K562 (cell line): ENCODE results near the gene NT5C2. TPM values are rescaled to one million over a fixed set of nuclear protein-coding genes. Genes with fewer than 3 reads are reported as not detected.
A peak's percentile ranks its signal among the peaks of the same experiment; 100 is the strongest.

ENCODE experiments used
- CBFA2T3 ChIP-seq: fragments of 450-650 bp; IDR thresholded peaks from 2 replicates; pipeline ENCODE4 v1.6.1; 2017
- CREB1 ChIP-seq, 2 experiments: sonication (generic) in 1 of 2; formaldehyde crosslinking in 1 of 2; IDR thresholded peaks; 2 replicates each; pipeline versions ENCODE4 v1.6.1 to v1.8.0; 2012 to 2022; ENCODE audit warnings: inconsistent platforms in 1 of 2, mild to moderate bottlenecking in 1 of 2, missing genetic modification reagents in 1 of 2, moderate library complexity in 1 of 2
- HOXB6 ChIP-seq: fragments of 250-450 bp; sonication (Bioruptor Pico); IDR thresholded peaks from 2 replicates; pipeline ENCODE4 v1.5.1; 2022; ENCODE audit warnings: mild to moderate bottlenecking, borderline replicate concordance
- KLF16 ChIP-seq: IDR thresholded peaks from 2 replicates; pipeline ENCODE4 v1.6.1; 2016; ENCODE audit warnings: antibody characterized with exemption
- LCOR ChIP-seq: sonication (generic); formaldehyde crosslinking; IDR thresholded peaks from 2 replicates; pipeline ENCODE4 v1.8.0; 2022; ENCODE audit warnings: mild to moderate bottlenecking, missing genetic modification reagents
- MCM5 ChIP-seq: fragments of 450-650 bp; IDR thresholded peaks from 2 replicates; pipeline ENCODE4 v1.6.1; 2016; ENCODE audit warnings: low read depth
- MED1 ChIP-seq: sonication (generic); formaldehyde crosslinking; IDR thresholded peaks from 2 replicates; pipeline ENCODE4 v1.8.1; 2023; ENCODE audit warnings: missing genetic modification reagents, borderline replicate concordance
- PCBP1 ChIP-seq: fragments of 200-400 bp; formaldehyde crosslinking; IDR thresholded peaks from 2 replicates; pipeline ENCODE4 v1.6.1; 2018; ENCODE audit warnings: mild to moderate bottlenecking, low read depth, low read length; ENCODE audit not compliant: poor library complexity, severe bottlenecking
- POLR2A ChIP-seq: fragments of 450-650 bp; conservative IDR thresholded peaks from 2 replicates; pipeline ENCODE4 v1.6.1; 2016
- RAD51 ChIP-seq: fragments of 450-650 bp; IDR thresholded peaks from 2 replicates; pipeline ENCODE4 v1.7.1; 2016; ENCODE audit warnings: low read depth, mild to moderate bottlenecking, borderline replicate concordance
- RB1 ChIP-seq: fragments of 450-650 bp; IDR thresholded peaks from 2 replicates; pipeline ENCODE4 v1.6.1; 2017; ENCODE audit warnings: low read depth, mild to moderate bottlenecking
- RBM14 ChIP-seq: fragments of 200-400 bp; formaldehyde crosslinking; IDR thresholded peaks from 2 replicates; pipeline ENCODE4 v1.6.1; 2018; ENCODE audit warnings: low read depth, mild to moderate bottlenecking, low read length, moderate library complexity, borderline replicate concordance; ENCODE audit not compliant: insufficient read depth
- RFX1 ChIP-seq: fragments of 450-650 bp; IDR thresholded peaks from 2 replicates; pipeline ENCODE4 v1.6.1; 2016; ENCODE audit warnings: mild to moderate bottlenecking, moderate library complexity
- RNF2 ChIP-seq: sonication (generic); IDR thresholded peaks from 2 replicates; pipeline ENCODE4 v1.6.1; 2016
- SIRT6 ChIP-seq: IDR thresholded peaks from one replicate; pipeline ENCODE4 v1.6.1; 2012; ENCODE audit warnings: low read depth, mild to moderate bottlenecking, control low read depth, inconsistent platforms, low read length, moderate library complexity
- TBL1XR1 ChIP-seq, 2 experiments: IDR thresholded peaks; 2 replicates each; pipeline ENCODE4 v1.6.1; 2012; ENCODE audit warnings: improper control_type of control experiment in 2 of 2, low read length in 2 of 2, mild to moderate bottlenecking in 1 of 2
- TBP ChIP-seq: optimal IDR thresholded peaks from 2 replicates; pipeline ENCODE3; 2011; ENCODE audit warnings: low read depth, low read length, improper control_type of control experiment
- YBX1 ChIP-seq: fragments of 450-650 bp; IDR thresholded peaks from 2 replicates; pipeline ENCODE4 v1.7.1; 2016; ENCODE audit warnings: mild to moderate bottlenecking
- ZNF311 ChIP-seq: fragments of 250-450 bp; sonication (Bioruptor Pico); IDR thresholded peaks from 2 replicates; pipeline ENCODE4 v1.4.0; 2020; ENCODE audit warnings: mild to moderate bottlenecking, moderate library complexity
- ZNF766 ChIP-seq: fragments of 200-800 bp; sonication (Bioruptor generic); conservative IDR thresholded peaks from 2 replicates; pipeline ENCODE4 v1.6.1; 2016; ENCODE audit warnings: missing genetic modification characterization, missing compliant biosample characterization
- polyA plus RNA-seq, 8 experiments: library from polyadenylated mRNA; depleted of rRNA in 4 of 8; stranded (reverse) in 5 of 8; unstranded in 3 of 8; fragments of >200 nt; fragmentation: Nextera tagmentation in 2 of 8; fragmentation: Illumina TruSeq in 1 of 8; extraction: Ambion mirVana in 2 of 8; extraction: Trizol in 1 of 8; gene quantifications; 2 replicates each; pipeline versions ENCODE4 v1.2.1 to v1.2.3, GENCODE V29; 2011 to 2014; ENCODE audit warnings: inconsistent platforms in 1 of 8, missing spikeins in 1 of 8
- total RNA-seq, 7 experiments: library from RNA; depleted of rRNA in 6 of 7; stranded (reverse); fragments of >200 nt in 6 of 7; fragmentation: Illumina TruSeq in 2 of 7; extraction: Trizol in 2 of 7; gene quantifications; 2 replicates each; pipeline versions ENCODE4 v1.2.1 to v1.2.3, GENCODE V29; 2011 to 2021; ENCODE audit warnings: low replicate concordance in 1 of 7
- TF ChIP-seq, protein P1 (sequence below): fragments of 250-450 bp; sonication (Bioruptor Pico); IDR thresholded peaks from 2 replicates; pipeline ENCODE4 v1.5.0; 2021; ENCODE audit warnings: mild to moderate bottlenecking, borderline replicate concordance
- TF ChIP-seq, protein P2 (sequence below), 2 experiments: fragments of 450-650 bp in 1 of 2; IDR thresholded peaks; 2 replicates each; pipeline ENCODE4 v1.6.1; 2011 to 2017; ENCODE audit warnings: low read depth in 2 of 2, antibody characterized with exemption in 1 of 2, borderline replicate concordance in 1 of 2, low read length in 1 of 2, mild to moderate bottlenecking in 1 of 2, mixed read lengths in 1 of 2; ENCODE audit not compliant: control insufficient read depth in 1 of 2
- TF ChIP-seq, protein P3 (sequence below): fragments of 250-450 bp; sonication (Bioruptor Pico); IDR thresholded peaks from 2 replicates; pipeline ENCODE4 v1.5.0; 2022; ENCODE audit warnings: mild to moderate bottlenecking

NT5C2 gene
- total and polyA plus RNA-seq, 9 of the 15 experiments (the other 6 are each of a cell fraction or from before 2014, with no cell fraction given): 11.3 to 45.2 (median 27.7) TPM

DNA sequence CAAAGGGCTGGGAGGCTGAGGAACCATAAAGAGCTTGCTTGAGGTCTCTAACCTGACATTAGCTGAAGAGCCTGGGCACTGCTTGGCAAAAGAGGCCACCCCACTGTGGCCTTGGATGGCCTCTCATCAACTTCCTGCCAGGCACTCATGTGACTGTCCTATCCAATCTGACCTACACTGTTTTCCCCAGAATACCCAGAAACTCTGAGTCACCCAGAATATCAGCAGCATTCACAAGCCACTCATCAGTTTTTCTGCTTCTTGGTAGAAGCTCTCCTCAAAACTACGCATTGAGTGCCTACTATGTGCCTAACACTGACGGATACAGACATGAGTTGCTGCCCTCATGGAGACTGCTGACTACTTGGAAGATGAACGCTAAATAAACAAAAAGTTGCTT, 4.1 kb upstream of the NT5C2 start (continued):
- TF ChIP-seq, protein P1, sequence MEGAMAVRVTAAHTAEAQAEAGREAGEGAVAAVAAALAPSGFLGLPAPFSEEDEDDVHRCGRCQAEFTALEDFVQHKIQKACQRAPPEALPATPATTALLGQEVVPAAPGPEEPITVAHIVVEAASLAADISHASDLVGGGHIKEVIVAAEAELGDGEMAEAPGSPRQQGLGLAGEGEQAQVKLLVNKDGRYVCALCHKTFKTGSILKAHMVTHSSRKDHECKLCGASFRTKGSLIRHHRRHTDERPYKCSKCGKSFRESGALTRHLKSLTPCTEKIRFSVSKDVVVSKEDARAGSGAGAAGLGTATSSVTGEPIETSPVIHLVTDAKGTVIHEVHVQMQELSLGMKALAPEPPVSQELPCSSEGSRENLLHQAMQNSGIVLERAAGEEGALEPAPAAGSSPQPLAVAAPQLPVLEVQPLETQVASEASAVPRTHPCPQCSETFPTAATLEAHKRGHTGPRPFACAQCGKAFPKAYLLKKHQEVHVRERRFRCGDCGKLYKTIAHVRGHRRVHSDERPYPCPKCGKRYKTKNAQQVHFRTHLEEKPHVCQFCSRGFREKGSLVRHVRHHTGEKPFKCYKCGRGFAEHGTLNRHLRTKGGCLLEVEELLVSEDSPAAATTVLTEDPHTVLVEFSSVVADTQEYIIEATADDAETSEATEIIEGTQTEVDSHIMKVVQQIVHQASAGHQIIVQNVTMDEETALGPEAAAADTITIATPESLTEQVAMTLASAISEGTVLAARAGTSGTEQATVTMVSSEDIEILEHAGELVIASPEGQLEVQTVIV (CRISPR knock-in tag): no peak
- no peak for TF ChIP-seq HOXB6
- TF ChIP-seq, protein P2, sequence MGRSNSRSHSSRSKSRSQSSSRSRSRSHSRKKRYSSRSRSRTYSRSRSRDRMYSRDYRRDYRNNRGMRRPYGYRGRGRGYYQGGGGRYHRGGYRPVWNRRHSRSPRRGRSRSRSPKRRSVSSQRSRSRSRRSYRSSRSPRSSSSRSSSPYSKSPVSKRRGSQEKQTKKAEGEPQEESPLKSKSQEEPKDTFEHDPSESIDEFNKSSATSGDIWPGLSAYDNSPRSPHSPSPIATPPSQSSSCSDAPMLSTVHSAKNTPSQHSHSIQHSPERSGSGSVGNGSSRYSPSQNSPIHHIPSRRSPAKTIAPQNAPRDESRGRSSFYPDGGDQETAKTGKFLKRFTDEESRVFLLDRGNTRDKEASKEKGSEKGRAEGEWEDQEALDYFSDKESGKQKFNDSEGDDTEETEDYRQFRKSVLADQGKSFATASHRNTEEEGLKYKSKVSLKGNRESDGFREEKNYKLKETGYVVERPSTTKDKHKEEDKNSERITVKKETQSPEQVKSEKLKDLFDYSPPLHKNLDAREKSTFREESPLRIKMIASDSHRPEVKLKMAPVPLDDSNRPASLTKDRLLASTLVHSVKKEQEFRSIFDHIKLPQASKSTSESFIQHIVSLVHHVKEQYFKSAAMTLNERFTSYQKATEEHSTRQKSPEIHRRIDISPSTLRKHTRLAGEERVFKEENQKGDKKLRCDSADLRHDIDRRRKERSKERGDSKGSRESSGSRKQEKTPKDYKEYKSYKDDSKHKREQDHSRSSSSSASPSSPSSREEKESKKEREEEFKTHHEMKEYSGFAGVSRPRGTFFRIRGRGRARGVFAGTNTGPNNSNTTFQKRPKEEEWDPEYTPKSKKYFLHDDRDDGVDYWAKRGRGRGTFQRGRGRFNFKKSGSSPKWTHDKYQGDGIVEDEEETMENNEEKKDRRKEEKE (IDR thresholded peaks at IDR 0.05; ENCODE audit: borderline replicate concordance in 1 of 2, control insufficient read depth in 1 of 2, low read depth in 2 of 2, low read length in 1 of 2): no peak
- TF ChIP-seq, protein P3, sequence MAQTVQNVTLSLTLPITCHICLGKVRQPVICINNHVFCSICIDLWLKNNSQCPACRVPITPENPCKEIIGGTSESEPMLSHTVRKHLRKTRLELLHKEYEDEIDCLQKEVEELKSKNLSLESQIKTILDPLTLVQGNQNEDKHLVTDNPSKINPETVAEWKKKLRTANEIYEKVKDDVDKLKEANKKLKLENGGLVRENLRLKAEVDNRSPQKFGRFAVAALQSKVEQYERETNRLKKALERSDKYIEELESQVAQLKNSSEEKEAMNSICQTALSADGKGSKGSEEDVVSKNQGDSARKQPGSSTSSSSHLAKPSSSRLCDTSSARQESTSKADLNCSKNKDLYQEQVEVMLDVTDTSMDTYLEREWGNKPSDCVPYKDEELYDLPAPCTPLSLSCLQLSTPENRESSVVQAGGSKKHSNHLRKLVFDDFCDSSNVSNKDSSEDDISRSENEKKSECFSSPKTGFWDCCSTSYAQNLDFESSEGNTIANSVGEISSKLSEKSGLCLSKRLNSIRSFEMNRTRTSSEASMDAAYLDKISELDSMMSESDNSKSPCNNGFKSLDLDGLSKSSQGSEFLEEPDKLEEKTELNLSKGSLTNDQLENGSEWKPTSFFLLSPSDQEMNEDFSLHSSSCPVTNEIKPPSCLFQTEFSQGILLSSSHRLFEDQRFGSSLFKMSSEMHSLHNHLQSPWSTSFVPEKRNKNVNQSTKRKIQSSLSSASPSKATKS: no peak
- no peak for TF ChIP-seq PCBP1
- peak in 1 of 2 experiments; percentile 22; a peak in 1 of 4 replicates for TF ChIP-seq TBL1XR1 (IDR thresholded peaks at IDR 0.05; ENCODE audit: low read length in 2 of 2)
- no peak for TF ChIP-seq CREB1 (IDR thresholded peaks at IDR 0.05)
- TF ChIP-seq CREB1 (CRISPR knock-in tag; IDR thresholded peaks at IDR 0.05): no peak
- no peak for TF ChIP-seq RFX1
- no peak for TF ChIP-seq MCM5
- no peak for TF ChIP-seq RB1
- no peak for TF ChIP-seq ZNF311
- TF ChIP-seq RAD51: peak; percentile 66; the same call in 1 of the 2 replicates
- no peak for TF ChIP-seq LCOR (CRISPR knock-in tag)
- no peak for TF ChIP-seq YBX1
- peak; percentile 46 for TF ChIP-seq TBP
- no peak for TF ChIP-seq ZNF766 (CRISPR knock-in tag)
- TF ChIP-seq POLR2A: peak; percentile 68
- TF ChIP-seq MED1: no peak
- TF ChIP-seq KLF16: no peak
- no peak for TF ChIP-seq SIRT6
- peak; percentile 85 for TF ChIP-seq CBFA2T3
- no peak for TF ChIP-seq RBM14
- 0 out of 2 replicates have a peak, but pooled peaks have one; percentile 43 for TF ChIP-seq RNF2
